H54 (cell line): ENCODE measurements around the gene HOXB13.
"Not testable (repeated sequence)": the region's sequence is repeated elsewhere in the genome, so short reads cannot be mapped to it uniquely, and the experiment has no call there.

Source experiments
- DNase-seq: peaks from one replicate; pipeline ENCODE4 v3.0.0; 2011; ENCODE audit warnings: low spot score, mixed read lengths; ENCODE audit not compliant: insufficient read length
- FAIRE-seq: peaks from 3 replicates; lab custom pipeline; 2011; peaks lifted over from hg19 to GRCh38; lab: Jason Lieb, UNC
- POLR2A ChIP-seq: IDR thresholded peaks from 2 replicates; pipeline ENCODE4 v1.6.1; 2011; ENCODE audit warnings: low read depth, mild to moderate bottlenecking, low read length

HOXB13 gene

GRCh38 chr17:48718761-48719641 is 9.5 kb downstream of the HOXB13 start:
- TF ChIP-seq POLR2A: no peak
- no peak for DNase-seq
- FAIRE-seq: no peak

- FAIRE-seq: no peak
- DNase-seq: no peak
- no peak for TF ChIP-seq POLR2A
Observed at GRCh38 chr17:48718227-48718760, 10.3 kb downstream of the HOXB13 start.

DNA sequence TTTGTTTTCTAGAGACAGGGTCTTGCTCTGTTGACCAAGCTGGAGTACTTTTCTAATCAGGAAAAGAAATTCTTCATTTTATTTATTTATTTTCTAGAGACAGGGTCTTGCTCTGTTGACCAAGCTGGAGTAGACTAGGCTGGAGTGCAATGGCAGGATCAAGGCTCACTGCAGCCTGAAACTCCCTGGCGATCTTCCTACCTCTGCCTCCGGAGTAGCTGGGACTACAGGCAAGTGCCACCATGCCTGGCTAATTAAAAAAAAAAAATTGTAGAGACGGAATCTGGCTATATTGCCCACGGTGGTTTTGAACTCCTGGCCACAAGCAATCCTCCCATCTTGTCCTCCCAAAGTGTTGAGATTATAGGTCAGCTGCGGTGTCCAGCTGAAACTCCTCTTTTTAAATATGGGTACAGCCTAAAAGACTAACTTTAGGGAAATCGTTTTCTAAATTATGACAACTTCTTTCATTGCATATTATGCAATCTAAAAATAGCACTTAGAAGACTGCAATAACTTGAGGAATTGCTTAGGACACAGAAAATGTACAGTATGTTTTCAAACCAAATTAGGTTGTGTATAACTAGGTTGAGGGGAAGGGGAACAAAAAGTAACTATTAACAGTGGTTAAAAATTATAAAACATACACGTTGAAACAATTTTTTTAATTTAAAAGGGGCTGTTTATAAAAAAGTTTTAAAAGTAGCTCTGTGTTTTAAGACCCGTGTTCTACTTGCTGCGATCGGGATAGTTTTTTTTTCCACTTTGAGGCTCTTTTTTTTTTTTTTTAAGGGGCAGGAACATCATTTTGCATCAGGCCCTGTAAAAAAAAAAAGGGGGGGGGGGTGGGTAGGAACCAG is 11.0 kb downstream of the HOXB13 start:
- no peak for TF ChIP-seq POLR2A
- DNase-seq (no peak), FAIRE-seq (no peak)

- DNase-seq, FAIRE-seq: not testable (repeated sequence)
Observed at GRCh38 chr17:48716549-48716948, 12.0 kb downstream of the HOXB13 start.

DNA sequence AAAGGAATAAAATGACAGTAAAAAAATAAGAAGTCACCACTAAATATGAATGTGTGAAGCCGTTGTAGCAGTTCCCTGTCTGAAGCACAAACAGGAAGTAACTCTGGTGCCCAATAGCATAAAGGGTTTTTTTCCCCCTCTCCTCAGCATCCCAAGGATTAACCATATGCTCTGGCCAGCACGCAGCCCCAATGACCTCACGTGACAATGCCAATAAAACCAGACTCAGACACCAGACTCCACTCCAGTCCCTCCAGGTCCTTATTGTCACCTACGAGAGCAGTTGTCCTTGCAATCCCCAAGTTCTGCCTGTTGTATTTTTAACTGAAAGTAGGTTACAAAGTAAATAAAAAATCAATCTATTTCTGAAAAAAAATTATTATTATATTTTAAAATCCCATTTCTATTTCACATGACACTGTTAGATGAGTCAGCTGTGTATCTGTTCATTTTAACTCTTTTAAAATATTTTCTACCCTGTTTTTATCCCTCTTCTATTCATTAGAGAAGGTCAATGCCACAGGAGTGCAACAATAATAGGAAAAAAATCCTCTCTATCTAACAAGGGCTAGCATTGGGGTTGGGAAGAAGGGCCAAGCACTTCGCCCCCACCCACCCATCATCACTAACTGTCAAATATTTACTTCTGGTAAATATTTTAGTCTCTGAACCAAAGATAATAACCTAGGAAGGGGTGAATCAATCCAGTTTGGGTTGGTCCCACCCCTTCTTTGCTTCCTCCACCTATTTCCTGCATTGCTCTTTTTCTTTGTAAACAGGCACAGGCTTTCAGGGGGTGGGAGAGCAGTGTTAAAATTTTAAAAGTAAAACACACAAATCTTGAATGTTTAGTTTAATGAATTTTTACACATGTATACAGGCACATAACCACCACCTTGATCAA is 12.8 kb downstream of the HOXB13 start:
- FAIRE-seq: no peak
- DNase-seq: no peak
- no peak for TF ChIP-seq POLR2A

DNA sequence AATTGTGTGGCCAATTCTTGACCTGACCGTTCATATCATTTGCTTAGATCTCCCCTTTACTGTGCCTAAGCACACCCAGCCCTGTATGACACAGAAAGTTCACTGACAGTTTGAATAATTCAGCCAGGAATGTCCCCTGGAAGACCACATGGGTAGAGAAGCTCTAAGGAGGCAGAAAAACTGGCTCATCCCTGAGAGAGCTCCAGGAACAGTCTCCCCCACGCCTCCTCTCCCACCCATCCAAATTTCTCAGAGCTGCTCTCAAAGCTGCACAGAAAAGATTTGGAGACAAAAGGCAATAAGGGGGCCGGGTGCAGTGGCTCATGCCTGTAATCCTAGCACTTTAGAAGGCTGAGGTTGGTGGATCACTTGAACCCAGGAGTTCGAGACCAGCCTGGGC is 17.4 kb downstream of the HOXB13 start:
- no peak for TF ChIP-seq POLR2A
- DNase-seq (no peak), FAIRE-seq (no peak)

- FAIRE-seq: no peak
- TF ChIP-seq POLR2A: no peak
- no peak for DNase-seq
Observed at GRCh38 chr17:48704361-48705248, 23.9 kb downstream of the HOXB13 start.

DNA sequence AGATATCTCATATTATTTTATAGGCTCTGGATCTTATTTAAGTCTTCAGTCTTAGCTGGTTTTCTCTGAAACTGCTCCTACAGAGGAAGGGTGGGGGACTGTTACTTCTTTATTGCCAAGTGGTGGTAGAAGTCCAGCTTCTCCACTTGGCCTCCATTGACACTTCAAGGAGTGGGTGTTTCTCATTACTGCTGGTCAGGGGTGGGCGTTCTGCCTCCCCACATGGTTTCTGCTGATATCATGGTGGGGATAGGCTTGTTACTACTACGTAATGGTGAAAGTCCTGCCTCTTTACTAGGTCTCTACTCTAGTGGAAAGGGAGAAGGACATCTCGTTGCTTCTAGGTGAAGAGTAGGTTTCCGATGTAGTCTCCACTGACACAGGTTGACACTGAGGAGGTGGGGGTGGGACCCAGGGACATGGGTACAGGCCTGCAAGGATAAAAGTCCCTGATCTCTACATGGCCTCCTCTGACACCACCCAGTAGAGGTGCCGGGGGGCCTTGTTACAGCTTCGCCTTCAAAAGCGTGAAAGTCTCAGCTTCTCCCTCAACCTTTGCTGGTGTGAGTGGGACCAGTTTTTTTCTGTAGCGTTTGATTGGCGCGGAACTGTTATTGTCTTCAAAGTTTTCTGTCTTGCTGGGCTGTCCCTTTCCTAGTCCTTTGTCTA is 26.6 kb downstream of the HOXB13 start:
- no peak for TF ChIP-seq POLR2A
- FAIRE-seq (no peak), DNase-seq (no peak)

DNA sequence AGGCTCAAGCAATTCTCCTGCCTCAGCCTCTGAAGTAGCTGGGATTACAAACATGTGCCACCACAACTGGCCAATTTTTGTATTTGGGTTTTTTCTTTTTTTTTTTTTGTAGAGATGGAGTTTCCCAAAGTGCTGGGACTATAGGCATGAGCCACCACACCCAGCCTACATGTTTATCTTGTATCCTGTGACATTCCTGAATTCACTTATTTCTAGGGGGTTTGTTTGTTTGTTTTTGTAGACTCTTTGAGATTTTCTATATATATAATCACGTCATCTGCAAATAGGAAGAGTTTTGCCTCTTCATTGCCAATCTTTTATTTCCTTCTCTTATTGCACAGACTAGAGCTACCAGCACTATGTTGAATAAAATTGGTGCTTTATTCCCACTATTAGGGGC is 35.4 kb downstream of the HOXB13 start:
- DNase-seq: no peak
- TF ChIP-seq POLR2A: no peak
- no peak for FAIRE-seq

DNA sequence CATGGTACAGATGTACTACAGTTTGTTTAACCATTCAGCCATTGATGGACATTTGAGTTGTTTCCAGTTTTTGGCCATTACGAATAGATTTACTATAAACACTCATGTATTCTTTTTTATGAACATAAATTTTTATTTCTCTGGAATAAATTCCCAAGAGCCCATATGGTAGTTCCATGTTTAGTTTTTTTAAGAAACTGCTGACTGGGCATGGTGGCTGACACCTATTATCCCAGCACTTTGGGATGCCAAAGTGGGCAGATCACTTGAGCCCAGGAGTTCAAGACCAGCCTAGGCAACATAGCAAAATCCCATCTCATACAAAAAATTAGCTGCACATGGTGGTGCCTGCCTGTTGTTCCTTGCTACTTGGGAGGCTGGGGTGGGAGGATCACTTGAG is 36.5 kb downstream of the HOXB13 start:
- TF ChIP-seq POLR2A: no peak
- FAIRE-seq: no peak

DNA sequence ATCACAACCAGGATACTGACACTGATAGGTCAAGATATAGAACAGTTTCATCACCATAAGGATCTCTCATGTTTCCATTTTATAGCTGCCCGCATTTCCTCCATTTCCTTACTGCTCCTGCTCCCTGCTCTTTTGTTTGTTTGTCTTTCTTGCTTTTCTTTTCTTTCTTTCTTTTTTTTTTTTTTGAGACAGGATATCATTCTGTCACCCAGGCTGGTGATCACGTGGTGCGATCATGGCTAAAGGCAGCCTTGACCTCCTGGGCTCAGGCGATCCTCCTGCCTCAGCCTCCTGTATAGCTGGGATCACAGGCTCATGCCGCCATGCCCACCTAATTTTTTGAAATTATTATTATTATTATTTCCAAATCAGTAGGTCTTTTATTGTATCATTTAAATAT is 37.9 kb downstream of the HOXB13 start:
- no peak for DNase-seq
- no peak for TF ChIP-seq POLR2A
- FAIRE-seq: no peak

More for the DNA sequence above, 36.5 kb downstream of the HOXB13 start:
- no peak for DNase-seq

- FAIRE-seq (no peak), DNase-seq (no peak)
- TF ChIP-seq POLR2A: no peak
Observed at GRCh38 chr17:48681609-48682008, 46.9 kb downstream of the HOXB13 start.
